HG02970 (cell line): Measurements from ENCODE around the gene LBH.

ENCODE experiments used
- ATAC-seq: cut with Tn5 transposase; IDR thresholded peaks from one replicate; pipeline ENCODE4 v1.9.1; 2021; ENCODE audit warnings: mild to moderate bottlenecking, moderate library complexity, moderate number of reproducible peaks; ENCODE audit not compliant: unreplicated experiment, low FRiP score

The LBH gene

GRCh38 chr2:30253873-30254684, 22.7 kb downstream of the LBH start:
- no peak for ATAC-seq

- no peak for ATAC-seq
Measured at GRCh38 chr2:30254685-30255001, 23.3 kb downstream of the LBH start.

GRCh38 chr2:30255026-30255425, 23.7 kb downstream of the LBH start:
- ATAC-seq: no peak

- no peak for ATAC-seq
Measured at GRCh38 chr2:30255466-30256408, 24.4 kb downstream of the LBH start.

- ATAC-seq: no peak
Measured at GRCh38 chr2:30257266-30258214, 26.2 kb downstream of the LBH start.

- no peak for ATAC-seq
Measured at GRCh38 chr2:30259071-30259470, 27.7 kb downstream of the LBH start.

GRCh38 chr2:30259827-30260679, 28.7 kb downstream of the LBH start:
- no peak for ATAC-seq

- no peak for ATAC-seq
Measured at GRCh38 chr2:30260941-30261340, 29.6 kb downstream of the LBH start.

- no peak for ATAC-seq
Measured at GRCh38 chr2:30261695-30262211, 30.4 kb downstream of the LBH start.

GRCh38 chr2:30262716-30263309, 31.5 kb downstream of the LBH start:
- no peak for ATAC-seq

GRCh38 chr2:30264274-30264673, 32.9 kb downstream of the LBH start:
- no peak for ATAC-seq

GRCh38 chr2:30265052-30266015, 34.0 kb downstream of the LBH start:
- no peak for ATAC-seq

- no peak for ATAC-seq
Measured at GRCh38 chr2:30266051-30266621, 34.8 kb downstream of the LBH start.

GRCh38 chr2:30266705-30267104, 35.4 kb downstream of the LBH start:
- no peak for ATAC-seq

GRCh38 chr2:30267161-30267975, 36.0 kb downstream of the LBH start:
- ATAC-seq: no peak

- no peak for ATAC-seq
Measured at GRCh38 chr2:30268296-30268871, 37.0 kb downstream of the LBH start.
